Activated T-helper 1 cell treated with anti-CD3 and anti-CD28 coated beads, Interleukin-12 subunit alpha, Interleukin-12 subunit beta, Interleukin-2, Interleukin-4 antibody, amounts not matched to agents 30 ng/mL and 10 ng/mL and 1 ng/mL, durations not matched to agents 14 hours and 24 hours and 36 hours (primary cell): ENCODE results near the gene CNBP. TPM values are rescaled to one million over a fixed set of nuclear protein-coding genes. Genes with fewer than 3 reads are reported as not detected.
"Not testable (repeated sequence)": the region's sequence is repeated elsewhere in the genome, so short reads cannot be mapped to it uniquely, and the experiment has no call there.

ENCODE experiments used
- DNase-seq: peaks from one replicate; pipeline ENCODE4 v3.0.0; 2021; ENCODE audit warnings: low spot score
- H3K27ac Mint-ChIP-seq: one replicate; pipeline ENCODE4 v1.8.0; 2021; ENCODE audit warnings: mild to moderate bottlenecking, mixed read lengths
- H3K27me3 Mint-ChIP-seq: one replicate; pipeline ENCODE4 v1.8.0; 2022; ENCODE audit warnings: mild to moderate bottlenecking, moderate library complexity, mixed read lengths; ENCODE audit not compliant: insufficient read depth
- H3K36me3 Mint-ChIP-seq: one replicate; pipeline ENCODE4 v1.8.0; 2021; ENCODE audit warnings: low read depth, mixed read lengths
- H3K4me1 Mint-ChIP-seq: one replicate; pipeline ENCODE4 v1.8.0; 2021; ENCODE audit warnings: low read depth, mixed read lengths
- H3K4me3 Mint-ChIP-seq: one replicate; pipeline ENCODE4 v1.8.0; 2021; ENCODE audit warnings: mild to moderate bottlenecking, moderate library complexity, mixed read lengths
- H3K9me3 Mint-ChIP-seq: one replicate; pipeline ENCODE4 v1.8.0; 2021; ENCODE audit warnings: mixed read lengths
- intact Hi-C: fragments of 100-400 bp; cut with micrococcal nuclease; formaldehyde crosslinking; loops from one replicate; pipeline ENCODE4 v1.15.1; 2024
- total RNA-seq: library from RNA; stranded (reverse); gene quantifications from 2 replicates; pipeline ENCODE4 v1.2.3, GENCODE V29; 2022

Gene CNBP
- total RNA-seq, 1 donor from 2014 or later = 408 TPM

- H3K27me3 Mint-ChIP-seq = peaks cover 5% of the 10 kb centered on the region
- peaks cover 4% of the 10 kb centered on the region for H3K4me1 Mint-ChIP-seq
Measured at GRCh38 chr3:129205109-129205832, 21.6 kb upstream of the CNBP start.

DNA sequence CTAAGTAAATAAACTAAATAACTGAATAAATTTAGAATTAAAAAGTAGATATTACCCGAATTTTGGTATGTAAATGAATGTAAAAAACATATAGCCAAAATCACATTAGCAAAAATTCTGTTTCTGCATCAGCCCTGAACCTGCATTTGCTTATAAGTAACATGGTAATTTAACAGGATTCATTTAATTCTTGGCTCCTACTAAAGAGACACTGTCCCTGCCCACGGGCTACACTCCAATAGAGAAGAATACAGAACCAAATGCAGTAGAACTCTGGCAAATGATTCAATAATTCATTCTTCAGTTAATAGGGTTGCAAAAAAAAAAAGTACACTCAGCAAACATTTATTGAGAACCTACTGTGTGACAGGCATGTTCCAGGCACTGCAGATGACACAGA lies 20.8 kb upstream of the CNBP start:
- peaks cover 4% of the 10 kb centered on the region for H3K4me1 Mint-ChIP-seq
- intact Hi-C loops = no loop called here
- no peaks in the 10 kb centered on the region for H3K36me3 Mint-ChIP-seq
- no peak overlapping the region for H3K27ac Mint-ChIP-seq
- peaks cover 2% of the 10 kb centered on the region for H3K27me3 Mint-ChIP-seq
- DNase-seq = no peak
- no peaks in the 10 kb centered on the region for H3K9me3 Mint-ChIP-seq
- H3K4me3 Mint-ChIP-seq = no peak overlapping the region

More at GRCh38 chr3:129205109-129205832, 21.6 kb upstream of the CNBP start:
- Mint-ChIP-seq H3K36me3 (no peaks in the 10 kb centered on the region), H3K27ac (no peak overlapping the region), H3K9me3 (no peaks in the 10 kb centered on the region), H3K4me3 (no peak overlapping the region)
- no peak for DNase-seq
- intact Hi-C loops = no loop called here

DNA sequence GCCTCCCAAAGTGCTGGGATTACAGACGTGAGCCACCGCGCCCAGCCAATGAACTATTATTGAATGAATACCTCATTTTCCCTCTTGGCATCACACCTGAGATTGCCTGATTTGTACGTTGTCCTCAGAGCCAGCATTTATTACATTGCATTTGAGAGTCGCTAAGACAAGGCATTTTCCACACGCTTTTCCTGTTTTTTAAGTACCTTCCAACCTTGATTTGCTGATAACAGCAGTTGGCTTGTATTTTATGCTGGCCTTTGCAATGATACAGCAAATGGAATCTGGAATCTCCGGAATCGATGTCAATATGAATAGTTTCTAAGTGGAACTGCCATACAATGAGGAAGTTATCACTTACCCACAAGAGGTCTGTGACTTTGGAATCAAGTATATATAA lies 15.7 kb upstream of the CNBP start:
- no peak overlapping the region for H3K27ac Mint-ChIP-seq
- DNase-seq = no peak
- H3K36me3 Mint-ChIP-seq = no peaks in the 10 kb centered on the region
- intact Hi-C loops = no loop called here
- H3K4me1 Mint-ChIP-seq = peaks cover 20% of the 10 kb centered on the region
- H3K9me3 Mint-ChIP-seq = no peaks in the 10 kb centered on the region
- no peak overlapping the region for H3K4me3 Mint-ChIP-seq
- H3K27me3 Mint-ChIP-seq = no peaks in the 10 kb centered on the region

GRCh38 chr3:129197321-129197720 lies 13.6 kb upstream of the CNBP start:
- intact Hi-C loops = no loop called here
- H3K4me3 Mint-ChIP-seq = no peak overlapping the region

DNA sequence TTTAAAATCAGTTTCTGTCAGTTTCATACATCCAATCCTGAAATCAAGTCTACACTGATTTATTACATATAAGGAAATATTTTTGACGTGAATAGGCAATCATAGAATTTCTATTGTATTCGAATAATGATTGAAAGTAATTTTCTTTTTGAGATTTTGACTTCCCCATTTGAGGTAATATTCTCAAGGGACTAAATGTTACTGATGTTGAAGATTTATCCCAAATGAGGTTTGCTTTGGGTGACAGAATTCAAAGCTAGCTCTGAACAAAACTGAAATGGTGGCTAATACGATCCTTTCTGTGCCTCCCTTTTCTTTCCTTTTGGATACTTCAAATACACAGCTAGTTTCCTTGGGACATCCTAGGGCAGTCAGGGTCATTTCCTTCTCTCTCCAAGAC lies 12.9 kb upstream of the CNBP start:
- intact Hi-C loops = no loop called here
- no peaks in the 10 kb centered on the region for H3K9me3 Mint-ChIP-seq
- no peak for DNase-seq
- peaks cover 20% of the 10 kb centered on the region for H3K4me1 Mint-ChIP-seq
- H3K4me3 Mint-ChIP-seq = no peak overlapping the region
- H3K27ac Mint-ChIP-seq = no peak overlapping the region
- H3K36me3 Mint-ChIP-seq = no peaks in the 10 kb centered on the region
- no peaks in the 10 kb centered on the region for H3K27me3 Mint-ChIP-seq

More at GRCh38 chr3:129197321-129197720, 13.6 kb upstream of the CNBP start:
- H3K27me3 Mint-ChIP-seq = no peaks in the 10 kb centered on the region
- H3K4me1 Mint-ChIP-seq = peaks cover 20% of the 10 kb centered on the region
- DNase-seq = no peak
- H3K27ac Mint-ChIP-seq = no peak overlapping the region
- no peaks in the 10 kb centered on the region for H3K9me3 Mint-ChIP-seq
- no peaks in the 10 kb centered on the region for H3K36me3 Mint-ChIP-seq

DNA sequence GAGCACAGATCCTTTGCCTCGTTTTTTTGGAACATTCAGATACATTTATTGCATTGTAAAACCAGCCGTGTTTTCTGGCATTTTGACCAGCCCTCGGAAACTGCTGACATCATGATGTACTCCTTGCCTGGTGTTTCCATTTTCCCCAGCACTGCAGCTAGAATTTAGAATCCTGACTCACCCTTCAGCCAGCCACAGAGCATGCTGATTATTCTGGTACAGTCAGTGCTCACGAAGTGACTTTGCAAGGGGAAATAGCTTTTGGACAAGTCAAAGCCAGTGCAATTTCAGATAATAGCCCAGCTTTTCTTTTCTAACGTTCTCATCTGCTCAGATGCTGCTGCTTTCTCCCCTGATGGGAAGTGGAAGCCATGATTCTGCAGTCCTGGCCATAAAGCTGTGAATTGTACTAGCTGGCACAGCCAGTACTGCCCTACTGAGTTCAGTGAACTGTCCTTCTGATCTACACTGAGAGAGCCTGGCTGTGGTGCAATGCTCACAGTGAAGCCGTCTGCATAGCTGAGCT lies 12.1 kb upstream of the CNBP start:
- no peak for DNase-seq
- Mint-ChIP-seq H3K9me3 (no peaks in the 10 kb centered on the region), H3K4me3 (no peak overlapping the region), H3K27ac (no peak overlapping the region), H3K36me3 (no peaks in the 10 kb centered on the region), H3K4me1 (peaks cover 20% of the 10 kb centered on the region), H3K27me3 (no peaks in the 10 kb centered on the region)
- intact Hi-C loops = no loop called here

DNA sequence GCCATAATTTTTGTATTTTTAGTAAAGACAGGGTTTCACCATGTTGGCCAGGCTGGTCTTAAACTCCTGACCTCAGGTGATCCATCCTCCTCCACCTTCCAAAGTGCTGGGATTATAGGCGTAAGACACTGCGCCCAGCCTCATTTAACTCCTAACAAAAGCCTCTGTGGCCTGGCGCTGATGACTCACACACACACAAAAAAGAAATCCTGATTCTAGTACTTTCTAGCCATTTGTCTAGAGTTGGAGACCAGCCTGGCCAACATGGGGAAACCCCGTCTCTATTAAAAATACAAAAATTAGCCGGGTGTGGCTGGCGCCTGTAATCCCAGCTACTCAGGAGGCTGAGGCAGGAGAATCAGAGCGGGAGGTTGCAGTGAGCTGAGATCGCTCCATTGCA lies 6.1 kb upstream of the CNBP start:
- H3K36me3 Mint-ChIP-seq, H3K4me3 Mint-ChIP-seq, H3K9me3 Mint-ChIP-seq, H3K27me3 Mint-ChIP-seq, DNase-seq, H3K27ac Mint-ChIP-seq, intact Hi-C loops, H3K4me1 Mint-ChIP-seq: not testable (repeated sequence)

- intact Hi-C loops = no loop called here
- Mint-ChIP-seq H3K36me3 (peaks cover 3% of the 10 kb centered on the region), H3K9me3 (no peaks in the 10 kb centered on the region), H3K27me3 (no peaks in the 10 kb centered on the region), H3K4me3 (no peak overlapping the region), H3K27ac (no peak overlapping the region), H3K4me1 (peaks cover 4% of the 10 kb centered on the region)
- DNase-seq = no peak
Measured at GRCh38 chr3:129187857-129188256, 4.2 kb upstream of the CNBP start.

- Mint-ChIP-seq H3K36me3 (peaks cover 20% of the 10 kb centered on the region), H3K4me1 (peaks cover 19% of the 10 kb centered on the region), H3K9me3 (no peaks in the 10 kb centered on the region), H3K4me3 (peak overlapping the region; percentile 67), H3K27me3 (no peaks in the 10 kb centered on the region), H3K27ac (no peak overlapping the region)
- DNase-seq = no peak
- intact Hi-C loops = no loop called here
Measured at GRCh38 chr3:129185783-129186182, 2.1 kb upstream of the CNBP start.

DNA sequence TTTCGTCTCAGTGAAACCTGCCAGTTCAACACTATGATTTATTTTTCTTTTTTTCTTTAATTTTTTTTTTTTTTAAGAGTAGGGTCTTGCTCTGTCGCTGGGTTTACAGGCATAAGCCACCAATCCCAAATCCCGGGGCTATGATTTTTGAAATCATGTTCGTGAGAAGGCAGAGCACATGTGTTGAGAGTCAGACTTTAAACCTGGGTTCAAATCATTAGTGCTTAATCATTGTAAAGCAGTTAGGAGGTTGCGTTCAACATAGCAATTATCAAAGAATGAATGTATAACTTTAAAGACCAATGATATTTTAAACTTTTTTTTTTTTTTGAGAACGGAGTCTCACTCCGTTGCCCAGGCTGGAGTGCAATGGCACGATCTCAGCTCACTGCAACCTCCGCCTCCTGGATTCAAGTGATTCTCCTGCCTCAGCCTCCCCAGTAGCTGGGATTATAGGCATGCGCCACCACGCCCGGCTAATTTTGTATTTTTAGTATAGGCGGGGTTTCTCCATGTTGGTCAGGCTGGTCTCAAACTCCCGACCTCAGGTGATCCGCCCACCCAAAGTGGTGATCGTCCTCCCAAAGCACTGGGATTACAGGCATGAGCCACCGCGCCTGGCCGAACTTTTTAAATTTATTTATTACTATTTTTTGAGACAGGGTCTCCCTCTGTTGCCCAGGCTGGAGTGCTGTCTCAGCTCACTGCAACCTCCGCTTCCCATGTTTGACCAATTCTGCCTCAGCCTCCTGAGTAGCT lies 1.3 kb upstream of the CNBP start:
- H3K27ac Mint-ChIP-seq, H3K9me3 Mint-ChIP-seq, H3K27me3 Mint-ChIP-seq, DNase-seq: not testable (repeated sequence)
- Mint-ChIP-seq H3K36me3 (peaks cover 27% of the 10 kb centered on the region), H3K4me3 (peak overlapping the region; percentile 97), H3K4me1 (peaks cover 27% of the 10 kb centered on the region)
- intact Hi-C loops = loop anchor here (1.0 to 5.0 kb wide), 8 partner anchors 24 to 1707 kb away; partner anchors contain the start of genes ACAD9, ATP2C1, COPG1 and ISY1

- Mint-ChIP-seq H3K4me1 (peaks cover 32% of the 10 kb centered on the region), H3K36me3 (peaks cover 30% of the 10 kb centered on the region), H3K9me3 (no peaks in the 10 kb centered on the region), H3K27me3 (no peaks in the 10 kb centered on the region), H3K4me3 (peak overlapping the region; percentile 97), H3K27ac (peak overlapping the region; percentile 98)
- DNase-seq = peak; percentile 19
- intact Hi-C loops = loop anchor here (1.0 to 5.0 kb wide), 8 partner anchors 23 to 1708 kb away; partner anchors contain the start of genes ACAD9, ATP2C1, COPG1 and ISY1
Measured at GRCh38 chr3:129184396-129184657, 631 bp upstream of the CNBP start.

- DNase-seq = no peak
- H3K36me3 Mint-ChIP-seq = peaks cover 37% of the 10 kb centered on the region
- peak overlapping the region; percentile 97 for H3K4me3 Mint-ChIP-seq
- no peaks in the 10 kb centered on the region for H3K27me3 Mint-ChIP-seq
- H3K4me1 Mint-ChIP-seq = peaks cover 38% of the 10 kb centered on the region
- intact Hi-C loops = loop anchor here (1.0 to 5.0 kb wide), 6 partner anchors 62 to 1710 kb away; partner anchors contain the start of genes ACAD9, ATP2C1 and CFAP92
- H3K27ac Mint-ChIP-seq = peak overlapping the region; percentile 98
- H3K9me3 Mint-ChIP-seq = no peaks in the 10 kb centered on the region
Measured at GRCh38 chr3:129182390-129183185, 1.1 kb downstream of the CNBP start.
